H54 (cell line): Measurements from ENCODE around the gene SHTN1.

Source experiments
- DNase-seq: peaks from one replicate; pipeline ENCODE4 v3.0.0; 2011; ENCODE audit warnings: low spot score, mixed read lengths; ENCODE audit not compliant: insufficient read length
- FAIRE-seq: peaks from 3 replicates; lab custom pipeline; 2011; peaks lifted over from hg19 to GRCh38; lab: Jason Lieb, UNC
- POLR2A ChIP-seq: IDR thresholded peaks from 2 replicates; pipeline ENCODE4 v1.6.1; 2011; ENCODE audit warnings: low read depth, mild to moderate bottlenecking, low read length

Gene SHTN1, protein sequence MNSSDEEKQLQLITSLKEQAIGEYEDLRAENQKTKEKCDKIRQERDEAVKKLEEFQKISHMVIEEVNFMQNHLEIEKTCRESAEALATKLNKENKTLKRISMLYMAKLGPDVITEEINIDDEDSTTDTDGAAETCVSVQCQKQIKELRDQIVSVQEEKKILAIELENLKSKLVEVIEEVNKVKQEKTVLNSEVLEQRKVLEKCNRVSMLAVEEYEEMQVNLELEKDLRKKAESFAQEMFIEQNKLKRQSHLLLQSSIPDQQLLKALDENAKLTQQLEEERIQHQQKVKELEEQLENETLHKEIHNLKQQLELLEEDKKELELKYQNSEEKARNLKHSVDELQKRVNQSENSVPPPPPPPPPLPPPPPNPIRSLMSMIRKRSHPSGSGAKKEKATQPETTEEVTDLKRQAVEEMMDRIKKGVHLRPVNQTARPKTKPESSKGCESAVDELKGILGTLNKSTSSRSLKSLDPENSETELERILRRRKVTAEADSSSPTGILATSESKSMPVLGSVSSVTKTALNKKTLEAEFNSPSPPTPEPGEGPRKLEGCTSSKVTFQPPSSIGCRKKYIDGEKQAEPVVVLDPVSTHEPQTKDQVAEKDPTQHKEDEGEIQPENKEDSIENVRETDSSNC

DNA sequence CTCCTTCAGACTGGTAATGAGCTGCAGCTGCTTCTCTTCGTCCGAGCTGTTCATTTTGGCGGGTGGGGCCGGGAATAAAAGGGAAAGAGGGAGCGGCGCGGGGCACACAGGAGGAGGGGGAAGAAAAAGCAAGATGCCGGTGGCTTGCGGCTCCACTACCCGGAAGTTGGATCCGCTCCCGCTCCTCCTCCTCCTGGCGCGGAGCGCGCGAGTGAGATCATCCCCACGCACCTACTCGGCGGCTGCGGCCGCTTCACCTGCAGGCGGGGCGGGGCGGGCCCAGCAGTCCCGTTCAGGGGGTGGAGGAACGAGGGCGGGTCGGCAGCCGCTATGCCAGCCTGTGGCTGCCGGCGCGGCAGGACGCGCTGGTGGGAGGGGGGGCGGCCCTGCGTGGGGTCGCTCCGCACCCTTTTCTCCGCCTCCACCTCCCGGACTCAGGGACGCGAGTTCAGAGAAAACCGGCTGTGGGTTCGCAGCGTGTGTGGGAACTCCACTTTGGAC lies at the start of gene SHTN1:
Gene SHTN1, minus strand, starts transcription at position 162 of the 501 bp plus-strand sequence. Its CDS starts 108 bp downstream, at position 54.
- DNase-seq (peak; percentile 67), FAIRE-seq (no peak)
- no peak; the same call in 1 of the 2 replicates for TF ChIP-seq POLR2A

DNA sequence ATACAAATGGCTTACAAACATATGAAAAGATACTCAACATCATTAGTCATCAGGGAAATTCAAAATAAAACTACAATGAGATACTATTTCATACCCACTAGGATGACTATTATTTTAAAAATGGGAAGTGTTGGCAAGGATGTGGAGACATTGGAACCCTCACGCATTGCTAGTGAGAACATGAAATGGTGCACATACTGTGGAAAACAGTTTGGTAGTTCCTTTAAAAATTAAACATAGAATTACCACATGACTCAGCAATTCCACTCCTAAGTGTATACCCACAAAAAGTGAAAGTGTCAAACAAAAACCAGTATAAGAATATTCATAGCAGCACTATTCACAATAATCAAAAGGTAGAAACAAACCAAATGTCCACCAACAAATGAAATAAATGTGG lies 48.5 kb upstream of the SHTN1 start:
- no peak for TF ChIP-seq POLR2A
- DNase-seq = no peak
- no peak for FAIRE-seq

DNA sequence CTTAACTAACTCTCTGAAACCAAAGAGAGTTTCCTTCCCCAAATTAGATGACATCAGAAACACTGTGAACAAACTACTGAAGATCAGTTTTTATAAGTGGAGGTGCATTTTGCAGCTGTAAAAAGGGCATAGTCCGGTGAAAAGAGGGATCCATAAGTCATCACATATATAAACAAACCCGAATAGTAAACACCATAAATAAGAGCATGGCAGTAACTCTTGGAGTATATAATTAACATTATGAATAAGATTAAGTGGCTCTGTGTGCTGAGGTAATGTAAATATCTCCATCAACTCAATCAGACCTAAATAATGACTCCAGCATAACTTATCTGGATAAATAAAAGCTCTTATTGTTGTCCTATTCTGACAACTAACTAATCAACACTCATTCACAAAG lies 43.0 kb upstream of the SHTN1 start:
- FAIRE-seq = no peak
- DNase-seq = no peak
- TF ChIP-seq POLR2A = no peak

DNA sequence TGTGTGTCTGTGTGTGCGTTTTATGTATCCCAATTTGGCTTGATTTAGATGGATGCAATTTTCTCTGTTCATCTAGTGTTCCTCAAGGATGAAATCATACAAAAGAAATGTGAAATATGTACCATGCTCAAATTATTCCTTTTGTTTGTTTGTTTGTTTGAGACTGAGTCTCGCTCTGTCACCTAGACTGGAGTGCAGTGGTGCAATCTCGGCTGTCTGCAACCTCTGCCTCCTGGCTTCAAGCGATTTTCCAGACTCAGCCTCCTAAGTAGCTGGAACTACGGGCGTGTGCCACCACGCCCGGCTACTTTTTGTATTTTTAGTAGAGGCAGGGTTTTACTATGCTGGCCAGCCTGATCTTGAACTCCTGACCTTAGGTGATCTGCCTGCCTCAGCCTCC lies 11.3 kb upstream of the SHTN1 start:
- DNase-seq (no peak), FAIRE-seq (peak; percentile 55)
- TF ChIP-seq POLR2A = no peak

DNA sequence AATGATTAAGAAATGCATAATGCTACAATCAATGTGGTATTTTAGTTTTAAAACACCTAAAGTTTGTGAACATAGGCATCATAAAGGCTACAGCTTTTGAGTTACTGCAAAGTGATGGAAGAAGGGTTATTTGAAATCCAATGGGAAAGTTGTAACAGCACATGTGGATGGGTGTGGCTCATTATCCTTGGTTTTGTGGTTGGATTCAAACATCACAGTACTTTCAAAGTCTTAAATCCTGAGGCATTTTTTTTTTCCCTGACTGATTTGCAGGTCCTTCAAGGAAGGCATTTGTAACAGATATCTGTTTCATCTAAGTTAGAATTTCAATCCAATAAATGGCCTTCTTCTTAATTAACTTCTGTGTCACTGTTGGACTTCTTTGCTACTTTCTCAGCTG lies 9.8 kb upstream of the SHTN1 start:
- DNase-seq (no peak), FAIRE-seq (no peak)
- TF ChIP-seq POLR2A = no peak

DNA sequence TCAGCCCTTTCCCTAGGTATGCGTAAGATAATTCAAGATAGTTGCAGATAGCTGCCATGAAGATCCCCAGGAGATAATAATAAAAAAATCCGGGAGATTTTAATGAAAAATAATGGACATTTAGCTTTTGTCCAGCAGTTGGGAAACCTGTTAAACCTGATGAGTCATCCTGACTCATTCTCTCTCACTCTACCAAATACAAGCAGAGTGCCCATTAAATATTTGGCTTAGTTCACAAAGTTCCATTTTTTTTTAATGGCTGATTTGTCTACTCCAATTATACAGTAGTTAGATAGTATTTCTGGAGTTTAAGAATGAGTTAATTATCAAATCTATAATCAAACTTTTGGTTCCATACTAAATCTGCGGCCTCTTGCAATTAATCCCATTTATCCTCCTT lies 2.1 kb upstream of the SHTN1 start:
- DNase-seq = peak; percentile 57
- no peak for TF ChIP-seq POLR2A
- FAIRE-seq = no peak

DNA sequence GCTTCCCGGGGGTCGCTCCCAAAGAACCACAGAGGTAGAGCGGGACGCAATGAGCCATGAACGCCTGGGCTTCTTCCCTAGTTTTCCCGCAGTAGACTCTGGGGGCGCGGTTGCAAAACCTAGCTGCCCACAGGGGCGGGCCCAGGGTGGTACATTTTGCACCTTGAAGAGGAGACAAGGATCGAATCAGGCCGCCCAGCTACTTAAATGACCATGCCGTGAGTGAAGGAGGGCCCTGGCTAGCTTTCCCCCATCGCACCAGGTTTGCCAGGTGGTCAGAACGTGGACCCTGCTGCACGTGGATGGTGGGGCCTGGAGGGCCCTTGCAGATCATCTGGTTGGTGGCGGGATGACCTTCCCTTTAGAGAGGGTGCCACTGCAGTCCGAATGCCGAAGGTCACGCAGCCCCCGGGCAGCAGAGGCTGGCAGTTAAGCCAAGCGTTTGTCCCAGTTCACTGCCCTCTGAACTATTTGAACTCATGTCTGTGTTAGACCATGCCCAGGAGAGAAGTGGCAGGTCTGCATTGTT lies 604 bp upstream of the SHTN1 start:
- FAIRE-seq (no peak), DNase-seq (no peak)
- no peak for TF ChIP-seq POLR2A

DNA sequence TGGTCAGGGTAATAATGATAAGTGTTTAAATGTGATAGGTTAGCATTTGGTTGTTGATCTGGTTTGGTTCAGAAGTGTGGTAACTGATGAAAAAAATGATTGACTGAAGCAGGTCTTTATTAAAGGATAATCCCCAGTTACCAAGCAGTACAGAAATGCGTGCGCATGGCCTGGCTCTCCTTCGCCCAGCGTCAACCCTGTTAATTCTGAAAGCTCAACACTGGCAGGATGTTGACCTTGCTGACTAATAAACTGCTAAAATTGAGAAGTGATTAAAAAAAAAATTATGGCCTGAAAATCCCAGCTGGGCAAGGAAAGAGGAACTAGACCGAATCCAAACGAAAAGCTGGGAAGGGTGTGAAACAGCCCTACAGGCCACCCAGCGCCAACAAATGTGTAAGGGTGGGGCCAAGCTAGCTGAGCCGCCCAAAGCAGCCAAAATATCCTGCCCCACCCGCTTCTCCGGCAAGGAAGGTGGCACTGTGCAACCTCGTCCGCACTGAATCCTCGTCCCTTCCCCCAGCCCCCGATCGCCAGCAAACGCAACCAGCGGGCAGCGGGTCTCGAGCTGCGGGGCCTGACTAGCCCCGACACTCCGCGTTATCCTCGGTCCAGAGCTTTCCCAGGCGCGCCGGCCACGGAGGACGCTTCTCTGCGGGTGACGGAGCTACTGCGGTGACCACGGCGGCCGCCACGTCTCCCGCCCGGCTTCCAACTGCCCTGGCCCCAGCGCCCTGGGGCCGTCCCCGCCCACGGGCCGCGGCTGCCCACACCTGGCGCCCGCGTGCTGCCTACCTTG lies 561 bp downstream of the SHTN1 start:
- TF ChIP-seq POLR2A = 0 out of 2 replicates have a peak, but pooled peaks have one; percentile 26
- DNase-seq = peak; percentile 55
- no peak for FAIRE-seq

DNA sequence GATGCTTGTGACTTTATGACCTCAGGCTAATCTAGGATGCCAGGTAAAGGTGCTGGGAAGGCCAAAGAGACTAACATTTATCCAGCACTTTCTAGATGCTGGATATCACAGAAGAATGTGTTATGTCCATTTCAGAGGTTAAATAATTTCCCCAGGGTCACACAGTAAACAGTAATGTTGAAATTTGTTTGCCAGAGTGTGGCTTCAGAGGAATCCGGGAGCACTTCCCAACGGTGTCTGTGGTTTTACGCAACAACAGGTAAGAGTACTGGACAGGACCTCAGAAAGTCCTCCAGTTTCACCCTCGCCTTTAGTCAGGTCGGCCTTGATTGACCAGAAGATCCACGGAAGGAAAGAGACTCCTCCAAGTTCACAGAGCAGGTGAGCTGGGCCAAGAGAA lies 1.7 kb downstream of the SHTN1 start:
- no peak for TF ChIP-seq POLR2A
- no peak for FAIRE-seq
- DNase-seq = no peak

DNA sequence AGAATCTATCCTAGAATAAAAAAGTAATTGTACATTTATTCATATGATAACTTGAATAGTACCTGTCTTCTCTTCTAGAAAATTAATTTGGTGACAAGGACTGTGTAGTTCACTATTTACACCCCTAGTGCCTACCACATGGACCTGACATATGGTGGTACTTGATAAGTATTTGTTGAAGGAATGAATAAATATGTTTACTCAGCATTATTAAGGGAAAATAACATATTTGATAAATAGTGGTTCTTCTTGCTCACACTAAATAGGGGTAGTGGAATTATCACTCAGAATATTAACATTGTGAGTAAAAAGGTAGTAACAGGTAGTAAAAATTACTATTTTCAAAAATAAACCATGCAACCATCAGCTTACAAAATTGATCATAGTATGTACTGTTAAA lies 2.8 kb downstream of the SHTN1 start:
- DNase-seq (no peak), FAIRE-seq (no peak)
- TF ChIP-seq POLR2A = no peak

DNA sequence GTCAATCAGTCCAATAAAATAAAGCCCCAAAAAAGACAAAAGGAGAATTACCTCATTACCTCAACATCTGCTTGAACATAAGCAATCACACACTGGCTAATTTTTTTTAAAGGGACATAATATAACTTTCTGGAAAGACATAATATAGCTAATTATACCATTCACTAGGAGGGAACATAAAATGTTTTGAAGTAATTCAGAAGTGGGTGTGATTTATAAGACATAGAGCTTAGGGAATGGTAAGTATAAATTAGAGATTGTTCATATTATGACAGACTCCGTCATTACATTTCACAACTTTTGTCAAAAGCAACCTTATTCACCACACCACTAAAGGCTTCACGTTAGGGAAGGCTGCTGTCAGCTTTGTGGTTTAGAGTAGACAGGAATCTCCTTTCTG lies 3.8 kb downstream of the SHTN1 start:
- DNase-seq (no peak), FAIRE-seq (no peak)
- no peak for TF ChIP-seq POLR2A

DNA sequence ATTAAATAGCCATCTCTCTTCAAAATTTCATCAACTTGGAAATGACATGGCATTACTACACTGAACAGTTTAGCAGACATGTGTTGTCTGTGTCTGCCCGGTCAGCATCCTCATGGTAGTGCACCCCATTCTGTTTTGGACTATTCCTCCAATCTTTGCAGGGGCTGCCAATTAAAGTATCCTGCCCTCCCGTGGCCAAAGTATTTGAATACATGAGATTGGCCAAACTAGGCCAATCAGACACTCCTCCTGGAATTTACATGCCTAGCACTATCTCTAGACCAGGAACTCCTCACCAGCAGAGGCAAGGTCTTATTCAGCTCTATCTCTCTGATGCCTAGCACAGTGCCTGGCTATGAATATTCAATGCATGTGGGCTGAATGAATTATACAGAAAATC lies 4.4 kb downstream of the SHTN1 start:
- DNase-seq = no peak
- no peak for FAIRE-seq
- TF ChIP-seq POLR2A = no peak

DNA sequence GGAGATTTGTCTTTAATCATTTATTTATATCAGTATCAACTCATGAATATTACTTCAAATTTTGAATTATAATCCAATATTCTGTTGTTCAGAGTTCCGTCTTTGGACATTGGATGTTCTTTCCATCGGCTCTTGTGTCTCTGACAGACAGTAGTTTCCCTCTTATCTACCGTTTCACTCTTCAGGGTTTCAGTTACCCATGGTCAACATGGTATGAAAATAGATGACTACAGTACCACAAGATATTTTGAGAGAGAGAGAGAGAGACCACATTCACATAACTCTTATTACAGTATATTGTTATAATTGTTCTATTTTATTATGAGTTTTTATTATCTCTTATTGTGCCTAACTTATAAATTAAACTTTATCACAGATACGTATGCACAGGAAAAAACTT lies 6.8 kb downstream of the SHTN1 start:
- FAIRE-seq (no peak), DNase-seq (no peak)
- no peak for TF ChIP-seq POLR2A
